HCEC 1CT (cell line): ENCODE data around the gene IGLL1.
"Not testable (repeated sequence)": the region's sequence is repeated elsewhere in the genome, so short reads cannot be mapped to it uniquely, and the experiment has no call there.

Experiments used
- DNase-seq: peaks from one replicate; pipeline ENCODE4 v3.0.0-alpha.2; 2017

Gene IGLL1

GRCh38 chr22:23579870-23580575 is at the start of gene IGLL1:
Gene IGLL1 (minus strand): TSS chr22:23580290. CDS start chr22:23580190, 100 bp downstream.
- no peak for DNase-seq

- not testable (repeated sequence) for DNase-seq
Observed at GRCh38 chr22:23628056-23628743, 48.1 kb upstream of the IGLL1 start.

GRCh38 chr22:23627401-23628055 is 47.4 kb upstream of the IGLL1 start:
- DNase-seq = peak; percentile 21

- DNase-seq = no peak
Observed at GRCh38 chr22:23626286-23626975, 46.3 kb upstream of the IGLL1 start.

DNA sequence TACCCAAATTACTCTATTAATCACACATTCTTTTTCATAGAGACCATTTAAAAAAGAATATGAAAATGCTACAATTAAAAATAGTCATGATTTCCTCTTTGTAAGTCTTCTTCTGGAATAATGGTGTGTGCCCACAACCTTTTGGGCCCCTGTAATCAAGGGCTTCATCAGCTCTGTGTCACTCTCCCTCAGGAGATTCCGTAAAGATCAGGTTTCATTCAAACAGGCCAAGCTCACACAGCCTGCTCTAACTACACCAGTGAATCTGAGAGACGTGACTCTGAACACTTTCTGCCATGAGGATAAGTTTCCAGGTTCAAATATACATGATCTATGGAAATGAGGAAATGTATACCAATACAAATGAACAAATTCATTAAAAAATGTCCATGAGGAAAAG is 42.5 kb upstream of the IGLL1 start:
- DNase-seq = no peak

- DNase-seq = not testable (repeated sequence)
Observed at GRCh38 chr22:23621916-23622315, 41.8 kb upstream of the IGLL1 start.

DNA sequence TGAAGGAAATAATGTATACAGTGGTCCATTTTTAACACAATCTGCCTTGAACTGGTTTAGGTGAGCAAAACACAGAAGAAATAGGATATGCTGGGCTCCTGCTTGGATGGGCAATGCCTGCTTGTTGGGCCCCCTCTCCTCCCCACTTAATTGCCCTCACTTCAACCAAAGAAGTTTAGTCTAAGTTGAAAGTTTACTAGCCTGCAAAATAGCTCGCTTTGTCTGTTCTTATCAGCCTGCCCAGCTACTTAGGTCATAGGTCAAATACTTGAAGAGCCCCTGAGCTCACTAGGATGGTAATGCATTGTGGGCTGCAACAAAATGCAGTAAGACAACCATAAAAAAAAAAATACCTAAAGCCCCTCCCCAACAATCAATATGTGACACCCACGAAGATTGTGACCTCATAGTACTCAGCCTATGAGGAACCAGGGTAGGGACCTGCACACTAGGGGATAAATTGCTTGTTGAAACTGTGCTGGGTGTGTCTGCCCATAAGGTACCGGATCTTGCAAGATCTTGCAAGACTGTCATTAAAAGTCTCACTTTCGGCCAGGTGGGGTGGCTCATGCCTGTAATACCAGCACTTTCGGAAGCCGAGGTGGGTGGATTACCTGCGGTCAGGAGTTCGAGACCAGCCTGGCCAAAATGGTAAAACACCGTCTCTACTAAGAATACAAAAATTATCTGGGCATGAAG is 41.1 kb upstream of the IGLL1 start:
- DNase-seq = no peak

DNA sequence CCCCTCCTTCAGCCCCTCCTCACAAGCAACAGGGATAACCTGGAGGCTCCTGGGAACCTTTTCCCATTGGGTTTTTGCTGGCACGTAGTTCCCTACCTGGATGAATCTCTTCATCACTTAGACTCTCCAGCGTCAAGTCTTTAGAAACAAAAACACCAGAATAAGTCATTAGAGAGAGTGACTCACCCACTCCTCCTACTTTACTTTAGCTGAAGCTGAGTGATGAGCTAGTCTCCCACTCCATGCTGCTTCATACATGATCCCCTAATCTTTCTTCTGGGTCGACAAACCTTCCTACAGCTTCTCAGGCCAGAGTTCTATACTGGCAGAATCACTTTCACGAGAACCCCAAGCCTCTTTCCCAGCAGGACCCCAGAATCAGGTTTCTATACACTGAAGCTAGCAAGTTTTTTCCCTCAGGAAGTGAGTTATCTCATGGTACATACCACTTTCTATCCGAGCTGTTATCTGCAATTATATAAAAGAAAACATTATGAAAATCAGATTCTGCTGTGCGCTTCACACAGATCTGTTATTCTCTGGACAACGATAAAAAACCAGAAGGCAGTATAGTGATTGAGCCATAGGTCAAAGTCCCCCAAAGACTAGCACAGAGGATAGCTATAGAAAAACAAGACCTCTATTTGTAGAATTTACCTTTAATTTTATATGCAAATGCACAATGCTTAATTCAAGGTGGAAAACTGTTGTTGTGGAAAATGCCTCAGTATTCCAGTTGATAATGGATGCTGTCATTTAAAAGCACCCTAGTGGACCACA is 33.3 kb upstream of the IGLL1 start:
- DNase-seq = no peak

GRCh38 chr22:23609983-23610781 is 30.1 kb upstream of the IGLL1 start:
- DNase-seq = no peak

GRCh38 chr22:23608583-23608982 is 28.5 kb upstream of the IGLL1 start:
- DNase-seq = peak; percentile 6

DNA sequence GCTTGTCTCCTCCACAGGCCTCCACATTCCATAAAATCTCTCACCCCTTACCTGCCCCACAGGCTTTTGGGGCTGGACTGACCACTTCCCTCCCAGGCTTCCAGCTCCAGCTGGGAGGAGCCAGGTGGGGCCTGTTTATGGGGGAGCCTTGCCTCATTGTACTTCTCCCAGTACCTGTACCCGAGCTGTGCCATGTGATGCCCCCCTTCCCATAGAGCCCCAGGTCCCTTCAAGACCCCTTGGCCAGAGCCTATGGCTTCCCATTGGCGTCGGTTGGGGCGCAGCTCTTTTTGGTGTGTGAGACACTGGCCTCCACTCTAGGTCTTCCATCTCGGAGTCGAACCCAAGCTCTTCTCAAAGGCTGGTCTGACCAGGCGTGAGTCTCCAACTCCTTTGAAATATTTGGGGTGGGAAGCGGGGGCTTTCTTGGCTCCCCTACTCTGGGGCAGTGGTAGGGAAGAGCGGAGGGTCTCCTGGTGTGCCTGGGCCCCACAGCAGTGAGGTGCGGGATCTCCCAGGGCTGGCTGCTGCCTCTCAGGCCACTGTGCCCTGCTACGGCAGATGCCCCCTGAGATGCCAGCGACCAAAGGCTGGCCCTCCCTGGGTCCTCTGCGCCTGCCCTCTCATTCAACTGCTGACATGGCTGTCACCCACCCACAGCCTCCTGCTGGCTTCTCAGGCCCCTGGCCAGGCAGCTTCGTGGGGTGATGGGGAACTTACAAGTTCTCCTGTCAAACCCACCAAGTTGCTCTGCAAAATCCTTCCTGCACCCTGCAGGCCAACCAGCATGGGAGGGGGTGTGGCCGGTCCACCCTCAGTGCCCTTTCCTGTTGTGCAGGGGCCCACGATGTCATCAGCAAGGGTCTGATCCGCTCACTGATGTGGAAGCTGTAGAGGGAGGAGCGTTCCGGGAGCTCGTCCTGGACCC is 26.4 kb upstream of the IGLL1 start:
- no peak for DNase-seq

GRCh38 chr22:23604939-23605712 is 25.0 kb upstream of the IGLL1 start:
- no peak for DNase-seq

DNA sequence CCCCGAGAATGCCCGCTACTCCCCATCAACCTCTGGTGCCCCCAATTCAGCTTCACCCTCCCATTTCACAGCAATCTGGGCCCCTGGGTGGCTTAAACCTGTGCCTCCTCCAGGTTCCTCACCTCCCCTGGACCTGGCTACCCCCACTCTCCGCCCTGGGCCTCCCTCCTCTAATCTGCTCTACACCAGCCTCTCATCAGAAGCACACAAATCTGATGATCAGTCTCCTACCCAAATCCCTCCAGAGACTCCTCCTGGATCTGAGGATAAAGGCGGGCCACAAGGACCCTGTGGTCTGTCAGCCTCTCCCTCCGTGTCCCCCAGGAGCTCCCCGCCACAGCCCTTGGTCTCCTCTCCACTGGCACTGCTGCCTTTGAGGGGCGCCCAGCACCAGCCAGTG is 23.2 kb upstream of the IGLL1 start:
- no peak for DNase-seq

GRCh38 chr22:23598805-23599518 is 18.9 kb upstream of the IGLL1 start:
- DNase-seq = no peak

- DNase-seq = not testable (repeated sequence)
Observed at GRCh38 chr22:23597576-23598268, 17.6 kb upstream of the IGLL1 start.

DNA sequence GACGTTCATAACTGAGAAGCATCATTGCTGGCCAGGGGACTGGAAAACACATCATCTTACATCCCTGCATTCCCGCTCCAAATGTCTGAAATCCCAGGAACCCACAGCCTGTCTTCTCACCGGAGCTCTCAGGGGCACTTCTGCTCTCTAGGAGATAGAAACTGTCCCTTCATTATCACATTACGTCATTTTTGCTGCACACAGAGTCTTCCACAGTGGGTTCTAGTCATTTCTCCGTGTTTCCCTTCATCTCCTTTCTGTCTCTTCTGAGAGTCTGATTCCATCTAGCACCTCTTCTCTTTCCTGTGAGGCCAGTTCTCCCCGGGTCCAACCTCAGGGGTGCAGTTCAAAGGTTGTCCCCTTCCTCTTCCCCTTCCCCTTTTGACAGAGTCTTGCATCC is 15.8 kb upstream of the IGLL1 start:
- DNase-seq = not testable (repeated sequence)

GRCh38 chr22:23591846-23592245 is 11.8 kb upstream of the IGLL1 start:
- no peak for DNase-seq
